ENCODE measurements around the gene EXOC3L1.

Gene EXOC3L1

DNA sequence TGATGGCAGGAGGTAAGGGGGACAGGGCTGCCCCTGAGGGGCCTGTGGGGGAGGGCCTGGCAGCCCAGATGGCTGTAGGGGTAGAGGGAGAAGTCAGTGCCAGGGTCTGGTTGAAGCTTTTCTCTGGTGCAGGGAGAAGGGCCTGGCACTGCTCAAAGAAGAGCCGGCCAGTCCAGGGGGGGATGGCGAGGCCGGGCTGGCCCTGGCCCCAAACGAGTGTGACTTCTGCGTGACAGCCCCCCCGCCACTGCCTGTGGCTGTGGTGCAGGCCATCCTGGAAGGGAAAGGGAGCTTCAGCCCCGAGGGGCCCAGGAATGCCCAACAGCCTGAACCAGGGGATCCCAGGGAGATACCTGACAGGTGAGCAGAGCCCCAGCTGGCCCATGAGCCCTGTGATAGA is 22.3 kb downstream of the EXOC3L1 start:
- no peaks in the 10 kb centered on the region for H3K79me1 ChIP-seq (ENCODE audit: low read length)
- H3K36me3 ChIP-seq (ENCODE audit: control insufficient read depth, insufficient read depth, low read length): no peaks in the 10 kb centered on the region
- H2BK15ac ChIP-seq (replicated peaks; ENCODE audit: low read depth): no peak overlapping the region
- no peak overlapping the region for H4K5ac ChIP-seq (ENCODE audit: low read length)
- H3K27ac ChIP-seq (ENCODE audit: low read depth, low read length): no peak overlapping the region
- no peak overlapping the region for H2BK120ac ChIP-seq (ENCODE audit: low read depth, low read length)
- peaks cover 60% of the 10 kb centered on the region for H3K27me3 ChIP-seq (ENCODE audit: insufficient read depth, low read length, poor library complexity)
- H3K56ac ChIP-seq (ENCODE audit: low read length): no peak overlapping the region
- no peaks in the 10 kb centered on the region for H3K79me2 ChIP-seq (ENCODE audit: control insufficient read depth, insufficient read depth, low read length)
- H3K4ac ChIP-seq (ENCODE audit: low read depth, low read length): no peak overlapping the region
- no peak overlapping the region for H3K23ac ChIP-seq (ENCODE audit: low read length)
- DNase-seq: no peak
- H3K4me1 ChIP-seq (ENCODE audit: control insufficient read depth, low read depth, low read length): peaks cover 6% of the 10 kb centered on the region
- no peak overlapping the region for H3K4me2 ChIP-seq (ENCODE audit: low read length)
- no peak overlapping the region for H2AK5ac ChIP-seq (ENCODE audit: low read length)
- WGBS (ENCODE audit: extremely low coverage, insufficient coverage, low lambda C conversion rate): no CpG with 5 or more reads among the region's 7 CpGs
- H2BK5ac ChIP-seq (ENCODE audit: low read length): no peak overlapping the region
- H4K8ac ChIP-seq (ENCODE audit: low read depth, low read length): no peak overlapping the region
- H3K18ac ChIP-seq (ENCODE audit: low read length): no peak overlapping the region
- no peak overlapping the region for H3K4me3 ChIP-seq (ENCODE audit: low read length)
- no peak overlapping the region for H3K9ac ChIP-seq (ENCODE audit: low read length)

- Histone ChIP-seq H3K18ac (ENCODE audit: low read length) (no peak overlapping the region), H2AK5ac (ENCODE audit: low read length) (no peak overlapping the region), H3K4ac (ENCODE audit: low read depth, low read length) (no peak overlapping the region), H3K23ac (ENCODE audit: low read length) (no peak overlapping the region), H3K27ac (ENCODE audit: low read depth, low read length) (no peak overlapping the region), H2BK15ac (replicated peaks; ENCODE audit: low read depth) (no peak overlapping the region), H2BK120ac (ENCODE audit: low read depth, low read length) (no peak overlapping the region), H3K4me2 (ENCODE audit: low read length) (no peak overlapping the region), H3K4me3 (ENCODE audit: low read length) (no peak overlapping the region), H3K27me3 (ENCODE audit: insufficient read depth, low read length, poor library complexity) (peaks cover 68% of the 10 kb centered on the region), H3K4me1 (ENCODE audit: control insufficient read depth, low read depth, low read length) (peaks cover 6% of the 10 kb centered on the region), H3K9ac (ENCODE audit: low read length) (no peak overlapping the region), H4K5ac (ENCODE audit: low read length) (no peak overlapping the region), H3K79me2 (ENCODE audit: control insufficient read depth, insufficient read depth, low read length) (no peaks in the 10 kb centered on the region), H3K79me1 (ENCODE audit: low read length) (no peaks in the 10 kb centered on the region), H2BK5ac (ENCODE audit: low read length) (no peak overlapping the region), H4K8ac (ENCODE audit: low read depth, low read length) (no peak overlapping the region), H3K56ac (ENCODE audit: low read length) (no peak overlapping the region), H3K36me3 (ENCODE audit: control insufficient read depth, insufficient read depth, low read length) (no peaks in the 10 kb centered on the region)
- no peak for DNase-seq
- no CpG with 5 or more reads among the region's 5 CpGs for WGBS (ENCODE audit: extremely low coverage, insufficient coverage, low lambda C conversion rate)
Measured at GRCh38 chr16:67166598-67167168, 23.3 kb downstream of the EXOC3L1 start.

- no peak overlapping the region for H3K18ac ChIP-seq (ENCODE audit: low read length)
- H3K79me1 ChIP-seq (ENCODE audit: low read length): no peaks in the 10 kb centered on the region
- no peak overlapping the region for H3K56ac ChIP-seq (ENCODE audit: low read length)
- no peak overlapping the region for H3K27ac ChIP-seq (ENCODE audit: low read depth, low read length)
- H3K23ac ChIP-seq (ENCODE audit: low read length): peak overlapping the region; percentile 80
- no peak overlapping the region for H2AK5ac ChIP-seq (ENCODE audit: low read length)
- H4K8ac ChIP-seq (ENCODE audit: low read depth, low read length): no peak overlapping the region
- H3K9ac ChIP-seq (ENCODE audit: low read length): no peak overlapping the region
- no peaks in the 10 kb centered on the region for H3K79me2 ChIP-seq (ENCODE audit: control insufficient read depth, insufficient read depth, low read length)
- H2BK120ac ChIP-seq (ENCODE audit: low read depth, low read length): no peak overlapping the region
- no peak overlapping the region for H2BK15ac ChIP-seq (replicated peaks; ENCODE audit: low read depth)
- no CpG with 5 or more reads among the region's 18 CpGs for WGBS (ENCODE audit: extremely low coverage, insufficient coverage, low lambda C conversion rate)
- no peak for DNase-seq
- H4K5ac ChIP-seq (ENCODE audit: low read length): no peak overlapping the region
- no peak overlapping the region for H3K4me3 ChIP-seq (ENCODE audit: low read length)
- H3K4ac ChIP-seq (ENCODE audit: low read depth, low read length): no peak overlapping the region
- H3K4me2 ChIP-seq (ENCODE audit: low read length): no peak overlapping the region
- no peaks in the 10 kb centered on the region for H3K36me3 ChIP-seq (ENCODE audit: control insufficient read depth, insufficient read depth, low read length)
- H2BK5ac ChIP-seq (ENCODE audit: low read length): no peak overlapping the region
- peaks cover 72% of the 10 kb centered on the region for H3K27me3 ChIP-seq (ENCODE audit: insufficient read depth, low read length, poor library complexity)
- peaks cover 4% of the 10 kb centered on the region for H3K4me1 ChIP-seq (ENCODE audit: control insufficient read depth, low read depth, low read length)
Measured at GRCh38 chr16:67166110-67166547, 23.8 kb downstream of the EXOC3L1 start.

GRCh38 chr16:67165121-67166078 is 24.5 kb downstream of the EXOC3L1 start:
- no peak overlapping the region for H2BK15ac ChIP-seq (replicated peaks; ENCODE audit: low read depth)
- H3K9ac ChIP-seq (ENCODE audit: low read length): no peak overlapping the region
- no peaks in the 10 kb centered on the region for H3K79me2 ChIP-seq (ENCODE audit: control insufficient read depth, insufficient read depth, low read length)
- no peak overlapping the region for H2BK5ac ChIP-seq (ENCODE audit: low read length)
- H3K79me1 ChIP-seq (ENCODE audit: low read length): no peaks in the 10 kb centered on the region
- no peaks in the 10 kb centered on the region for H3K4me1 ChIP-seq (ENCODE audit: control insufficient read depth, low read depth, low read length)
- peak overlapping the region; percentile 61 for H3K23ac ChIP-seq (ENCODE audit: low read length)
- peaks cover 72% of the 10 kb centered on the region for H3K27me3 ChIP-seq (ENCODE audit: insufficient read depth, low read length, poor library complexity)
- no peaks in the 10 kb centered on the region for H3K36me3 ChIP-seq (ENCODE audit: control insufficient read depth, insufficient read depth, low read length)
- peak overlapping the region; percentile 64 for H3K56ac ChIP-seq (ENCODE audit: low read length)
- no peak overlapping the region for H3K18ac ChIP-seq (ENCODE audit: low read length)
- peak overlapping the region; percentile 38 for H3K4me2 ChIP-seq (ENCODE audit: low read length)
- no peak overlapping the region for H4K8ac ChIP-seq (ENCODE audit: low read depth, low read length)
- H4K5ac ChIP-seq (ENCODE audit: low read length): no peak overlapping the region
- no peak overlapping the region for H3K27ac ChIP-seq (ENCODE audit: low read depth, low read length)
- peak; percentile 55 for DNase-seq
- H2BK120ac ChIP-seq (ENCODE audit: low read depth, low read length): no peak overlapping the region
- no peak overlapping the region for H3K4ac ChIP-seq (ENCODE audit: low read depth, low read length)
- WGBS (ENCODE audit: extremely low coverage, insufficient coverage, low lambda C conversion rate): no CpG with 5 or more reads among the region's 85 CpGs
- no peak overlapping the region for H2AK5ac ChIP-seq (ENCODE audit: low read length)
- no peak overlapping the region for H3K4me3 ChIP-seq (ENCODE audit: low read length)

- H4K8ac ChIP-seq (ENCODE audit: low read depth, low read length): no peak within 1 kb of the TSS
- no CpG with 5 or more reads among the region's 41 CpGs for WGBS (ENCODE audit: extremely low coverage, insufficient coverage, low lambda C conversion rate)
- no peak within 1 kb of the TSS for H4K5ac ChIP-seq (ENCODE audit: low read length)
- H2AK5ac ChIP-seq (ENCODE audit: low read length): no peak within 1 kb of the TSS
- no peak within 1 kb of the TSS for H3K27ac ChIP-seq (ENCODE audit: low read depth, low read length)
- H2BK5ac ChIP-seq (ENCODE audit: low read length): no peak within 1 kb of the TSS
- no peak within 1 kb of the TSS for H2BK15ac ChIP-seq (replicated peaks; ENCODE audit: low read depth)
- peak within 1 kb of the TSS; percentile 70 for H3K56ac ChIP-seq (ENCODE audit: low read length)
- H3K79me2 ChIP-seq (ENCODE audit: control insufficient read depth, insufficient read depth, low read length): no peaks in the 10 kb centered on the region
- H3K18ac ChIP-seq (ENCODE audit: low read length): no peak within 1 kb of the TSS
- no peak within 1 kb of the TSS for H3K4ac ChIP-seq (ENCODE audit: low read depth, low read length)
- no peaks in the 10 kb centered on the region for H3K79me1 ChIP-seq (ENCODE audit: low read length)
- no peak within 1 kb of the TSS for H3K9ac ChIP-seq (ENCODE audit: low read length)
- peaks cover 72% of the 10 kb centered on the region for H3K27me3 ChIP-seq (ENCODE audit: insufficient read depth, low read length, poor library complexity)
- no peak for DNase-seq
- no peak within 1 kb of the TSS for H2BK120ac ChIP-seq (ENCODE audit: low read depth, low read length)
- H3K4me1 ChIP-seq (ENCODE audit: control insufficient read depth, low read depth, low read length): no peaks in the 10 kb centered on the region
- H3K4me3 ChIP-seq (ENCODE audit: low read length): no peak within 1 kb of the TSS
- no peaks in the 10 kb centered on the region for H3K36me3 ChIP-seq (ENCODE audit: control insufficient read depth, insufficient read depth, low read length)
- peak within 1 kb of the TSS; percentile 78 for H3K4me2 ChIP-seq (ENCODE audit: low read length)
- H3K23ac ChIP-seq (ENCODE audit: low read length): peak within 1 kb of the TSS; percentile 61
Measured at GRCh38 chr16:67164599-67165061, 25.3 kb downstream of the EXOC3L1 start, which contains the start of gene HSF4. HSF4 (plus strand) TSS chr16:67164745; CDS start chr16:67164812, 67 bp downstream.

All from mesendoderm (in vitro differentiated cells).